ENCODE measurements around the gene ATP6V1C2. TPM values are rescaled to one million over a fixed set of nuclear protein-coding genes. Genes with fewer than 3 reads are reported as not detected.

ATP6V1C2 gene
- polyA plus RNA-seq, 1 donor from 2014 or later = not detected

DNA sequence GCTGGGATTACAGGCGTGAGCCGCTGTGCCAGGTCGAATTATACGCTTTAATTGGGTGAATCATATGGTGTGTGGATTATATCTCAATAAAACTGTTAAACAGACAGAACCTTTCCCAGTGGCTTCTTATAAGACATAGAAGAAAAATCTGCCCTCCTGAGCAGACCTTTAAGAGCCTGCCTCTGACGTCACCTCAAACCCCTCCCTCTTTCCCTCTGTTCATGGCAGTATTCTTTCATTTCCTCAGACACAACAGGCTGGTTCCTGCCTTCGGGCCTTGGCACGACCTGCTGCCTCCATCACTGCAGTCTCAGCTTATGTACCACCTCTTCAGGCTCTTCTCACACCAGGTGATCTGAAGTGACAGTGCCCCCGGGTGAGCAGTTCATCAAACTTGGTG is 105.2 kb downstream of the ATP6V1C2 start:
- Histone ChIP-seq H3K27me3 (ENCODE audit: insufficient read depth, low read depth, low read length) (no peaks in the 10 kb centered on the region), H3K9me2 (ENCODE audit: insufficient read depth, low read length) (no peaks in the 10 kb centered on the region), H3K36me3 (ENCODE audit: insufficient read depth, low read length) (no peaks in the 10 kb centered on the region), H3K79me2 (replicated peaks; ENCODE audit: insufficient read depth, low read length) (no peaks in the 10 kb centered on the region), H3K9me3 (ENCODE audit: low read length) (no peaks in the 10 kb centered on the region), H3K4me2 (ENCODE audit: low read length) (no peak overlapping the region), H3K27ac (ENCODE audit: low read length) (no peak overlapping the region), H3K4me3 (ENCODE audit: low read length) (no peak overlapping the region), H2AFZ (ENCODE audit: low read depth, low read length) (no peak overlapping the region), H3K9ac (ENCODE audit: low read length) (no peak overlapping the region), H3F3A (ENCODE audit: insufficient read depth, low read length, poor library complexity, severe bottlenecking) (no peaks in the 10 kb centered on the region), H4K20me1 (ENCODE audit: insufficient read depth) (no peaks in the 10 kb centered on the region)
- TF ChIP-seq, protein P1, sequence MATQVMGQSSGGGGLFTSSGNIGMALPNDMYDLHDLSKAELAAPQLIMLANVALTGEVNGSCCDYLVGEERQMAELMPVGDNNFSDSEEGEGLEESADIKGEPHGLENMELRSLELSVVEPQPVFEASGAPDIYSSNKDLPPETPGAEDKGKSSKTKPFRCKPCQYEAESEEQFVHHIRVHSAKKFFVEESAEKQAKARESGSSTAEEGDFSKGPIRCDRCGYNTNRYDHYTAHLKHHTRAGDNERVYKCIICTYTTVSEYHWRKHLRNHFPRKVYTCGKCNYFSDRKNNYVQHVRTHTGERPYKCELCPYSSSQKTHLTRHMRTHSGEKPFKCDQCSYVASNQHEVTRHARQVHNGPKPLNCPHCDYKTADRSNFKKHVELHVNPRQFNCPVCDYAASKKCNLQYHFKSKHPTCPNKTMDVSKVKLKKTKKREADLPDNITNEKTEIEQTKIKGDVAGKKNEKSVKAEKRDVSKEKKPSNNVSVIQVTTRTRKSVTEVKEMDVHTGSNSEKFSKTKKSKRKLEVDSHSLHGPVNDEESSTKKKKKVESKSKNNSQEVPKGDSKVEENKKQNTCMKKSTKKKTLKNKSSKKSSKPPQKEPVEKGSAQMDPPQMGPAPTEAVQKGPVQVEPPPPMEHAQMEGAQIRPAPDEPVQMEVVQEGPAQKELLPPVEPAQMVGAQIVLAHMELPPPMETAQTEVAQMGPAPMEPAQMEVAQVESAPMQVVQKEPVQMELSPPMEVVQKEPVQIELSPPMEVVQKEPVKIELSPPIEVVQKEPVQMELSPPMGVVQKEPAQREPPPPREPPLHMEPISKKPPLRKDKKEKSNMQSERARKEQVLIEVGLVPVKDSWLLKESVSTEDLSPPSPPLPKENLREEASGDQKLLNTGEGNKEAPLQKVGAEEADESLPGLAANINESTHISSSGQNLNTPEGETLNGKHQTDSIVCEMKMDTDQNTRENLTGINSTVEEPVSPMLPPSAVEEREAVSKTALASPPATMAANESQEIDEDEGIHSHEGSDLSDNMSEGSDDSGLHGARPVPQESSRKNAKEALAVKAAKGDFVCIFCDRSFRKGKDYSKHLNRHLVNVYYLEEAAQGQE (IDR thresholded peaks at IDR 0.05; ENCODE audit: borderline replicate concordance) = no peak
- TF ChIP-seq EP300 (conservative IDR thresholded peaks at IDR 0.05; ENCODE audit: poor library complexity, severe bottlenecking) (no peak), EZH2 (IDR thresholded peaks at IDR 0.05; ENCODE audit: borderline replicate concordance, insufficient read depth, low read length, poor library complexity, severe bottlenecking) (no peak), MXI1 (conservative IDR thresholded peaks at IDR 0.05; ENCODE audit: poor library complexity, severe bottlenecking) (no peak), SMC3 (conservative IDR thresholded peaks at IDR 0.05; ENCODE audit: poor library complexity) (no peak), TAF1 (IDR thresholded peaks at IDR 0.05; ENCODE audit: low read depth) (no peak), POLR2AphosphoS5 (IDR thresholded peaks at IDR 0.05) (no peak), RAD21 (conservative IDR thresholded peaks at IDR 0.05) (no peak)
- TF ChIP-seq, protein P2, sequence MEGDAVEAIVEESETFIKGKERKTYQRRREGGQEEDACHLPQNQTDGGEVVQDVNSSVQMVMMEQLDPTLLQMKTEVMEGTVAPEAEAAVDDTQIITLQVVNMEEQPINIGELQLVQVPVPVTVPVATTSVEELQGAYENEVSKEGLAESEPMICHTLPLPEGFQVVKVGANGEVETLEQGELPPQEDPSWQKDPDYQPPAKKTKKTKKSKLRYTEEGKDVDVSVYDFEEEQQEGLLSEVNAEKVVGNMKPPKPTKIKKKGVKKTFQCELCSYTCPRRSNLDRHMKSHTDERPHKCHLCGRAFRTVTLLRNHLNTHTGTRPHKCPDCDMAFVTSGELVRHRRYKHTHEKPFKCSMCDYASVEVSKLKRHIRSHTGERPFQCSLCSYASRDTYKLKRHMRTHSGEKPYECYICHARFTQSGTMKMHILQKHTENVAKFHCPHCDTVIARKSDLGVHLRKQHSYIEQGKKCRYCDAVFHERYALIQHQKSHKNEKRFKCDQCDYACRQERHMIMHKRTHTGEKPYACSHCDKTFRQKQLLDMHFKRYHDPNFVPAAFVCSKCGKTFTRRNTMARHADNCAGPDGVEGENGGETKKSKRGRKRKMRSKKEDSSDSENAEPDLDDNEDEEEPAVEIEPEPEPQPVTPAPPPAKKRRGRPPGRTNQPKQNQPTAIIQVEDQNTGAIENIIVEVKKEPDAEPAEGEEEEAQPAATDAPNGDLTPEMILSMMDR (IDR thresholded peaks at IDR 0.05; ENCODE audit: poor library complexity, severe bottlenecking) = no peak

DNA sequence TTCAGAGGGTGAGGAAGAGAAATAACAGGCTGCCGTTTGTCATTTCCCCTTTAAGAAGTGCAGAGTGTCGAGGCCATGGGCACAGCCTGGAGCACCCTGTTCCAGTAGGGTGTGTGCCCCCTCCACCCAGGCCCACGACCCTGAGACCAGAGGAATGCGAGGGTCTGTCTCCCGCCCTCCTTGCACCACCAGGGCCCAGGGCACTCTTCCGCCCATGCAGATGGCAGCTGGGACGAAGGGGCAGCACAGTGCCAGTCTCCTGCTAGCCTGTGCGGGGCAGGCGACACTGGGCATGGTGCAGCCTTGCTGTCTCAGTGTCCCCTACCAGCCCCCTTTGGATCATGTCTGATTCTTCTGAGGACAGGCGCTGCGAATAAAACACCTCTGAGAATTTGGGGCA is 106.9 kb downstream of the ATP6V1C2 start:
- no peak overlapping the region for H3K9ac ChIP-seq (ENCODE audit: low read length)
- H4K20me1 ChIP-seq (ENCODE audit: insufficient read depth) = no peaks in the 10 kb centered on the region
- H3K79me2 ChIP-seq (replicated peaks; ENCODE audit: insufficient read depth, low read length) = no peaks in the 10 kb centered on the region
- H2AFZ ChIP-seq (ENCODE audit: low read depth, low read length) = no peak overlapping the region
- H3K36me3 ChIP-seq (ENCODE audit: insufficient read depth, low read length) = no peaks in the 10 kb centered on the region
- H3K27ac ChIP-seq (ENCODE audit: low read length) = no peak overlapping the region
- no peaks in the 10 kb centered on the region for H3K27me3 ChIP-seq (ENCODE audit: insufficient read depth, low read depth, low read length)
- H3K4me3 ChIP-seq (ENCODE audit: low read length) = no peak overlapping the region
- no peaks in the 10 kb centered on the region for H3F3A ChIP-seq (ENCODE audit: insufficient read depth, low read length, poor library complexity, severe bottlenecking)
- no peaks in the 10 kb centered on the region for H3K9me3 ChIP-seq (ENCODE audit: low read length)
- H3K4me2 ChIP-seq (ENCODE audit: low read length) = no peak overlapping the region
- no peak for TF ChIP-seq EP300 (conservative IDR thresholded peaks at IDR 0.05; ENCODE audit: poor library complexity, severe bottlenecking)
- no peak for TF ChIP-seq EZH2 (IDR thresholded peaks at IDR 0.05; ENCODE audit: borderline replicate concordance, insufficient read depth, low read length, poor library complexity, severe bottlenecking)
- TF ChIP-seq RAD21 (conservative IDR thresholded peaks at IDR 0.05) = no peak
- TF ChIP-seq TAF1 (IDR thresholded peaks at IDR 0.05; ENCODE audit: low read depth) = no peak
- no peak for TF ChIP-seq SMC3 (conservative IDR thresholded peaks at IDR 0.05; ENCODE audit: poor library complexity)
- TF ChIP-seq, protein P1 (IDR thresholded peaks at IDR 0.05; ENCODE audit: borderline replicate concordance) = no peak
- TF ChIP-seq MXI1 (conservative IDR thresholded peaks at IDR 0.05; ENCODE audit: poor library complexity, severe bottlenecking) = no peak
- no peaks in the 10 kb centered on the region for H3K9me2 ChIP-seq (ENCODE audit: insufficient read depth, low read length)

All from neural cell (in vitro differentiated cells).